Measurements from ENCODE around the gene IL1F10.

Gene IL1F10

GRCh38 chr2:113114224-113114945 is 46.6 kb downstream of the IL1F10 start:
- DNase-seq = no peak

GRCh38 chr2:113114996-113115395 is 47.2 kb downstream of the IL1F10 start:
- no peak for DNase-seq

GRCh38 chr2:113116100-113116958 is 48.6 kb downstream of the IL1F10 start:
- no peak for DNase-seq

GRCh38 chr2:113117541-113118262 is 49.9 kb downstream of the IL1F10 start:
- DNase-seq = no peak

GRCh38 chr2:113118263-113118657 is 50.5 kb downstream of the IL1F10 start:
- DNase-seq = no peak

GRCh38 chr2:113119111-113119510 is 51.3 kb downstream of the IL1F10 start:
- DNase-seq = no peak

- DNase-seq = no peak
Measured at GRCh38 chr2:113120861-113121260, 53.1 kb downstream of the IL1F10 start.

- no peak for DNase-seq
Measured at GRCh38 chr2:113122364-113122763, 54.6 kb downstream of the IL1F10 start.

GRCh38 chr2:113123726-113124125 is 56.0 kb downstream of the IL1F10 start:
- DNase-seq = no peak

- DNase-seq = no peak
Measured at GRCh38 chr2:113124181-113124961, 56.6 kb downstream of the IL1F10 start.
